Right cardiac atrium (tissue), 5 donors: ENCODE results near the gene LLGL2. TPM values are rescaled to one million over a fixed set of nuclear protein-coding genes. Genes with fewer than 3 reads are reported as not detected.
"Not testable (repeated sequence)": the region's sequence is repeated elsewhere in the genome, so short reads cannot be mapped to it uniquely, and the experiment has no call there.

Source experiments
- ATAC-seq, 2 donors: fragments of 200-7000 bp; cut with Tn5 transposase; one replicate each; pipeline versions ENCODE4 v1.8.0 to v1.9.1; 2020; ENCODE audit warnings: moderate library complexity in 2 of 2, mild to moderate bottlenecking in 1 of 2
- DNase-seq, 3 donors: peaks; one replicate each; pipeline ENCODE4 v3.0.0-alpha.2; 2020
- H3K27ac ChIP-seq: one replicate; pipeline ENCODE4 v1.5.1; 2013; ENCODE audit warnings: mild to moderate bottlenecking, low read length, control low read depth, moderate library complexity
- H3K27me3 ChIP-seq: one replicate; pipeline ENCODE4 v1.6.1; 2013; ENCODE audit not compliant: control insufficient read depth, insufficient read depth
- H3K4me1 ChIP-seq: one replicate; pipeline ENCODE4 v1.6.1; 2013; ENCODE audit warnings: low read length; ENCODE audit not compliant: control insufficient read depth, insufficient read depth
- H3K4me3 ChIP-seq: one replicate; pipeline ENCODE4 v1.5.1; 2013; ENCODE audit warnings: low read length, control low read depth
- H3K9me3 ChIP-seq: one replicate; pipeline ENCODE4 v1.6.1; 2013; ENCODE audit warnings: low read length; ENCODE audit not compliant: control insufficient read depth
- whole genome bisulfite sequencing: extraction: QIAGEN DNeasy Blood & Tissue Kit; methylation state at CpG from one replicate; pipeline ENCODE4 v1.1.7; 2013; 5-methylcytosine and 5-hydroxymethylcytosine counted together
- intact Hi-C, 4 donors: fragments of 100-400 bp; cut with DNase I; formaldehyde crosslinking; loops; one replicate each; pipeline versions ENCODE4 v1.11.0 to v1.14.0; 2022 to 2023
- polyA plus RNA-seq: library from polyadenylated mRNA; stranded (reverse); fragments of 200-250 nt; gene quantifications from one replicate; pipeline ENCODE4 v1.2.3, GENCODE V29; 2013
- total RNA-seq, 4 donors: library from RNA; stranded (reverse); fragmentation: NEBNext Ultra II Directional; extraction: Animal tissue kit (Norgen Biotek cat#: 25700); gene quantifications; one replicate each; pipeline ENCODE4 v1.2.1, GENCODE V29; 2021
- donor health status: healthy with polysubstance abuse.
- donor health status: DM: no; HTN: yes; CAD: no.
- donor health status: DM: no; HTN: no; CAD: no.
- donor health status: DM: no; HTN: yes; CAD: no; lungs with severe emphysema.
- donor health status: DM: yes; HTN: yes; CAD: no.

LLGL2 gene
- total and polyA plus RNA-seq, 5 donors, result 5.7 to 10.4 (median 8.6) TPM

GRCh38 chr17:75573994-75574393 is 48.5 kb downstream of the LLGL2 start:
- ATAC-seq (no peak), DNase-seq (peak in 1 of 3 donors; percentile 34)
- no peaks in the 10 kb centered on the region for H3K9me3 ChIP-seq
- peaks cover 2% of the 10 kb centered on the region for H3K4me1 ChIP-seq
- H3K27ac ChIP-seq, result no peak overlapping the region
- WGBS, result 94% methylated on average over 13 of the region's 13 CpGs
- no peaks in the 10 kb centered on the region for H3K27me3 ChIP-seq
- intact Hi-C loops, result no loop called here
- no peak overlapping the region for H3K4me3 ChIP-seq

- 86% methylated on average over 29 of the region's 29 CpGs for WGBS
- peaks cover 2% of the 10 kb centered on the region for H3K4me1 ChIP-seq
- peak in 2 of 3 donors; percentile 42 to 47 for DNase-seq
- no peak overlapping the region for H3K27ac ChIP-seq
- ATAC-seq, result no peak
- no peak overlapping the region for H3K4me3 ChIP-seq
- H3K27me3 ChIP-seq, result no peaks in the 10 kb centered on the region
- H3K9me3 ChIP-seq, result no peaks in the 10 kb centered on the region
- intact Hi-C loops, result no loop called here
These were observed 49.0 kb downstream of the LLGL2 start for GRCh38 chr17:75574404-75575036.

- ATAC-seq, result no peak
- Histone ChIP-seq H3K4me1 (peaks cover 2% of the 10 kb centered on the region), H3K4me3 (no peak overlapping the region), H3K27ac (no peak overlapping the region), H3K9me3 (no peaks in the 10 kb centered on the region), H3K27me3 (no peaks in the 10 kb centered on the region)
- intact Hi-C loops, result no loop called here
- WGBS, result 89% methylated on average over 10 of the region's 10 CpGs
- DNase-seq, result peak in 1 of 3 donors; percentile 33
These were observed 49.7 kb downstream of the LLGL2 start for GRCh38 chr17:75575197-75575596.

DNA sequence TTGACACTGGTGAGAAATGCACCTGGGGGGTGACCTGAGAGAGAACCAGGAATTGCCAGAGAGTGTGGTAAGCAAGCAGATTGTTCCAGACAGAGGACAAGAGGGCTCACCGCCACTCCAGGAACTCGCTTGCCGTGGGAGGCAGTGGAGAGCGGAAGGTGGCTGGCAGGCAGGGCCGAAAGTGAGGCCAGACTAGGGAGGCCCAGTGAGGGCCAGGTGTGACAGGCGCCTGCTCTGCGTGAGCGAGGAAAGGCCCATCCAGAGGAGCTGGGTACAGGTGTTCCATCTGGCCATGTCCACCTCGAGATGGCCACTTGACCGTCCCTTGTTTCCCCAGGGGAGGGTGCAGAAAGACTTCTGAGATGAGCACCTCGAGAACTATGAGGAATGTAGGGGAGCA is 50.2 kb downstream of the LLGL2 start:
- no peak for ATAC-seq
- WGBS, result 90% methylated on average over 11 of the region's 11 CpGs
- H3K4me1 ChIP-seq, result peaks cover 2% of the 10 kb centered on the region
- DNase-seq, result peak in 1 of 3 donors; percentile 35
- H3K27ac ChIP-seq, result no peak overlapping the region
- H3K27me3 ChIP-seq, result no peaks in the 10 kb centered on the region
- H3K9me3 ChIP-seq, result no peaks in the 10 kb centered on the region
- H3K4me3 ChIP-seq, result no peak overlapping the region
- intact Hi-C loops, result no loop called here

DNA sequence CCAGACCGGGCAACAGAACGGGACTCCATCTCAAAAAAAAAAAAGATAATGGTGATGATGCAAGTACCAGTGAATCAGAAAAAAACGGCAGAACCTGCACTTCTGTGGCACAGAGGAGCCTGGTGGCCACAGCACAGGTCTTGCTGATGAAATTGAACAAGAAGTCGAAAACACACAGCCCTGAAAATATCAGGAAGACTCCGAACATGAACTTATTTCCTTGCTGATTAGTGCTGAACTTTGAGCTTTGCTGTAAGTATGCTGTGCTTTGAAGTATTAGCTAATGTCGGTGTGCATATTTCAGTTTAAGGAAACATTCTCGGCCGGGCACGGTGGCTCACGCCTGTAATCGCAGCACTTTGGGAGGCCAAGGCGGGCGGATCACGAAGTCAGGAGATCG is 51.2 kb downstream of the LLGL2 start:
- DNase-seq (peak in 1 of 3 donors; percentile 24), ATAC-seq (no peak)
- H3K4me1 ChIP-seq, result peaks cover 2% of the 10 kb centered on the region
- no peaks in the 10 kb centered on the region for H3K9me3 ChIP-seq
- H3K27me3 ChIP-seq, result no peaks in the 10 kb centered on the region
- 89% methylated on average over 14 of the region's 15 CpGs for WGBS
- no peak overlapping the region for H3K27ac ChIP-seq
- intact Hi-C loops, result no loop called here
- H3K4me3 ChIP-seq, result no peak overlapping the region

GRCh38 chr17:75581121-75581725 is 55.7 kb downstream of the LLGL2 start:
- H3K4me1 ChIP-seq, H3K27me3 ChIP-seq, H3K4me3 ChIP-seq, H3K9me3 ChIP-seq, DNase-seq, ATAC-seq, H3K27ac ChIP-seq: not testable (repeated sequence)
- WGBS, result 82% methylated on average over 23 of the region's 23 CpGs
- intact Hi-C loops, result loop anchor here in 1 of 4 donors (10.0 kb wide), 2 partner anchors 56 to 146 kb away; partner anchors contain the start of gene LLGL2

GRCh38 chr17:75583197-75583596 is 57.7 kb downstream of the LLGL2 start:
- peak in 1 of 3 donors; percentile 9 for DNase-seq
- not testable (repeated sequence) for H3K27me3 ChIP-seq, H3K9me3 ChIP-seq, H3K4me3 ChIP-seq, ATAC-seq, H3K27ac ChIP-seq, H3K4me1 ChIP-seq
- intact Hi-C loops, result loop anchor here in 1 of 4 donors (10.0 kb wide), 2 partner anchors 58 to 148 kb away; partner anchors contain the start of gene LLGL2
- WGBS, result 86% methylated on average over 6 of the region's 6 CpGs

GRCh38 chr17:75584849-75585175 is 59.3 kb downstream of the LLGL2 start:
- ATAC-seq, result no peak
- Histone ChIP-seq H3K27me3 (no peaks in the 10 kb centered on the region), H3K27ac (no peak overlapping the region), H3K9me3 (no peaks in the 10 kb centered on the region), H3K4me1 (no peaks in the 10 kb centered on the region), H3K4me3 (no peak overlapping the region)
- intact Hi-C loops, result loop anchor here in 3 of 4 donors (5.0 to 10.0 kb wide), 5 partner anchors 60 to 158 kb away; partner anchors contain the start of genes CASKIN2 (in 1 of the 3), LLGL2 (in 1 of the 3) and TSEN54 (in 1 of the 3)
- WGBS, result 90% methylated on average over 7 of the region's 7 CpGs
- peak in 1 of 3 donors; percentile 28 for DNase-seq

- ATAC-seq, result peak; percentile 55 to 71
- peak; percentile 81 to 93 (median 90) for DNase-seq
- 2% methylated on average over 82 of the region's 82 CpGs for WGBS
- peak within 1 kb of the TSS; percentile 51 for H3K4me3 ChIP-seq
- no peaks in the 10 kb centered on the region for H3K4me1 ChIP-seq
- H3K27me3 ChIP-seq, result no peaks in the 10 kb centered on the region
- H3K27ac ChIP-seq, result peak within 1 kb of the TSS; percentile 73
- intact Hi-C loops, result loop anchor here in 3 of 4 donors (2.0 to 10.0 kb wide), 6 partner anchors 63 to 161 kb away; partner anchors contain the start of genes CASKIN2 (in 1 of the 3), LLGL2 (in 1 of the 3) and TSEN54 (in 1 of the 3)
- H3K9me3 ChIP-seq, result no peaks in the 10 kb centered on the region
These were observed 62.4 kb downstream of the LLGL2 start, which contains the start of gene MYO15B for GRCh38 chr17:75587675-75588595. TSS of gene MYO15B (plus strand) at chr17:75587800. CDS start at chr17:75588058, 258 bp downstream.

- WGBS, result 2% methylated on average over 49 of the region's 49 CpGs
- peak; percentile 11 to 14 for ATAC-seq
- DNase-seq, result peak; percentile 59 to 86 (median 82)
- H3K4me3 ChIP-seq, result peak overlapping the region; percentile 51
- H3K27me3 ChIP-seq, result no peaks in the 10 kb centered on the region
- no peaks in the 10 kb centered on the region for H3K9me3 ChIP-seq
- intact Hi-C loops, result loop anchor here in 3 of 4 donors (2.0 to 10.0 kb wide), 6 partner anchors 64 to 162 kb away; partner anchors contain the start of genes CASKIN2 (in 1 of the 3), LLGL2 (in 1 of the 3) and TSEN54 (in 1 of the 3)
- H3K27ac ChIP-seq, result peak overlapping the region; percentile 73
- no peaks in the 10 kb centered on the region for H3K4me1 ChIP-seq
These were observed 63.1 kb downstream of the LLGL2 start for GRCh38 chr17:75588596-75589011.
